ENCODE measurements around the gene ARL1.

GRCh38 chr12:101441461-101442224, 34.1 kb upstream of the ARL1 start:
- TF ChIP-seq HDAC2 (IDR thresholded peaks at IDR 0.05), result no peak
- no peak for TF ChIP-seq CEBPB (IDR thresholded peaks at IDR 0.05; ENCODE audit: borderline replicate concordance in 1 of 2, low read depth in 2 of 2, low read length in 2 of 2)
- no peak for TF ChIP-seq DPF2 (IDR thresholded peaks at IDR 0.05)
- TF ChIP-seq MYC (IDR thresholded peaks at IDR 0.05; ENCODE audit: insufficient read depth, insufficient read length, insufficient replicate concordance, low read length, severe bottlenecking), result no peak
- no peak for TF ChIP-seq EZH2 (IDR thresholded peaks at IDR 0.05; ENCODE audit: borderline replicate concordance, control insufficient read depth, low read depth, low read length)
- TF ChIP-seq CTCF (IDR thresholded peaks at IDR 0.05 in 2 of 3, conservative IDR thresholded peaks at IDR 0.05 in 1 of 3; ENCODE audit: control insufficient read depth in 2 of 3, extremely low read depth in 1 of 3, insufficient read depth in 1 of 3, low read depth in 3 of 3, low read length in 3 of 3), result no peak
- no peak for TF ChIP-seq TCF12 (IDR thresholded peaks at IDR 0.05; ENCODE audit: low read depth, low read length)
- no peak for TF ChIP-seq SP1 (IDR thresholded peaks at IDR 0.05; ENCODE audit: low read depth, low read length)
- TF ChIP-seq SRF (IDR thresholded peaks at IDR 0.05; ENCODE audit: low read depth in 2 of 2, low read length in 2 of 2), result no peak
- TF ChIP-seq REST (IDR thresholded peaks at IDR 0.05; ENCODE audit: low read depth, low read length), result no peak
- TF ChIP-seq POLR2A (IDR thresholded peaks at IDR 0.05; ENCODE audit: low read depth, low read length), result no peak
- no peak for TF ChIP-seq NRF1 (conservative IDR thresholded peaks at IDR 0.05; ENCODE audit: low read depth, low read length)
- TF ChIP-seq CREB1 (IDR thresholded peaks at IDR 0.05; ENCODE audit: low read depth), result no peak

Data from GM12878 (cell line).